Loucy (cell line): Measurements from ENCODE around the gene SEMA5B.

Source experiments
- H2AFZ ChIP-seq: fragments of 200-600 bp; sonication (generic); 2 replicates; pipeline ENCODE4 v1.6.0; 2016; ENCODE audit warnings: antibody characterized with exemption, mild to moderate bottlenecking, low read length, moderate library complexity
- H3F3A ChIP-seq: fragments of 200-600 bp; 2 replicates; pipeline ENCODE4 v1.6.0; 2016; ENCODE audit warnings: antibody characterized with exemption, low read depth, mild to moderate bottlenecking
- H3K27me3 ChIP-seq: fragments of 200-600 bp; sonication (generic); 2 replicates; pipeline ENCODE4 v1.6.1; 2014; ENCODE audit warnings: low read length, mild to moderate bottlenecking; ENCODE audit not compliant: insufficient read depth, poor library complexity, severe bottlenecking
- H3K36me3 ChIP-seq: fragments of 200-600 bp; sonication (generic); 2 replicates; pipeline ENCODE4 v1.6.1; 2016; ENCODE audit warnings: low read length; ENCODE audit not compliant: insufficient read depth
- H3K4me1 ChIP-seq: fragments of 200-600 bp; sonication (generic); 2 replicates; pipeline ENCODE4 v1.5.1; 2014; ENCODE audit warnings: low read length, mild to moderate bottlenecking; ENCODE audit not compliant: insufficient read depth, poor library complexity, severe bottlenecking
- H3K4me2 ChIP-seq: fragments of 200-600 bp; sonication (generic); 2 replicates; pipeline ENCODE4 v1.6.0; 2014; ENCODE audit warnings: antibody characterized with exemption, low read length, low read depth, mild to moderate bottlenecking; ENCODE audit not compliant: poor library complexity, severe bottlenecking
- H3K4me3 ChIP-seq: fragments of 200-600 bp; sonication (generic); 2 replicates; pipeline ENCODE4 v1.5.1; 2014; ENCODE audit warnings: low read length, mild to moderate bottlenecking, mixed read lengths; ENCODE audit not compliant: poor library complexity, severe bottlenecking
- H3K79me2 ChIP-seq: fragments of 200-600 bp; sonication (generic); 2 replicates; pipeline ENCODE4 v1.6.1; 2014; ENCODE audit warnings: low read length; ENCODE audit not compliant: insufficient read depth
- H3K9ac ChIP-seq: fragments of 200-600 bp; sonication (generic); 2 replicates; pipeline ENCODE4 v1.6.0; 2014; ENCODE audit warnings: mild to moderate bottlenecking, low read depth, low read length, moderate library complexity; ENCODE audit not compliant: poor library complexity, severe bottlenecking
- H3K9me2 ChIP-seq: fragments of 200-600 bp; sonication (generic); replicated peaks from 2 replicates; pipeline ENCODE4 v1.6.1; 2016; ENCODE audit warnings: low read depth, low read length, mixed read lengths
- H3K9me3 ChIP-seq: fragments of 200-600 bp; sonication (generic); 2 replicates; pipeline ENCODE4 v1.6.1; 2014; ENCODE audit warnings: mild to moderate bottlenecking, antibody characterized with exemption, low read length, low read depth; ENCODE audit not compliant: insufficient read depth
- H4K20me1 ChIP-seq: fragments of 200-600 bp; sonication (generic); 2 replicates; pipeline ENCODE4 v1.6.0; 2014; ENCODE audit warnings: antibody characterized with exemption, low read length, mild to moderate bottlenecking; ENCODE audit not compliant: insufficient read depth, poor library complexity, severe bottlenecking
- EZH2phosphoT487 ChIP-seq: fragments of 200-600 bp; IDR thresholded peaks from 2 replicates; pipeline ENCODE4 v1.6.1; 2018; ENCODE audit warnings: antibody characterized with exemption, mild to moderate bottlenecking, moderate library complexity, borderline replicate concordance
- TF ChIP-seq, protein P1 (sequence below): fragments of 200-600 bp; sonication (generic); conservative IDR thresholded peaks from 2 replicates; pipeline ENCODE4 v1.5.1; 2014; ENCODE audit warnings: mild to moderate bottlenecking, antibody characterized with exemption, low read length

The SEMA5B gene

DNA sequence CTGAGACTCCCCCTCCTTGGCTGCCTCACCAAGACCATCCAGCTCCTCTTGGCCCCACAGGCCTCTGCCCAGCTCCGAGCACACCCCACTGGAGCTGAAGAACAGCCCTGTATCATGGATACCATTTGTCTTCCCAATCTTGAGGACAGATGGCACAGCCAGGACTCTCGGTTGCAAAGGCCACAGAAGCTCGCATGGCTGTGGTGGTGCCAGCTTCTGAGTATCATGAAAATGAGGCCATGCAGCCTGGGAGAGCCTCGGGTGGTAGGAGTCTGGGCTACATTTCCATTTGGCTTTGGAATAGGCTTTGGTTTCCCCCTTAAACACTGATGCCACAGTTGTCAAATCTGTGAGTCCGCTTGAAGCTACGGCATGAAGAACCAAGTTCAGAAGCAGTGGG lies 106.6 kb downstream of the SEMA5B start:
- no peak overlapping the region for H3K4me2 ChIP-seq
- H3F3A ChIP-seq = no peaks in the 10 kb centered on the region
- no peaks in the 10 kb centered on the region for H3K79me2 ChIP-seq
- no peaks in the 10 kb centered on the region for H3K9me2 ChIP-seq
- no peaks in the 10 kb centered on the region for H3K9me3 ChIP-seq
- no peak overlapping the region for H2AFZ ChIP-seq
- H3K36me3 ChIP-seq = no peaks in the 10 kb centered on the region
- H4K20me1 ChIP-seq = no peaks in the 10 kb centered on the region
- H3K9ac ChIP-seq = no peak overlapping the region
- no peaks in the 10 kb centered on the region for H3K27me3 ChIP-seq
- peaks cover 7% of the 10 kb centered on the region for H3K4me1 ChIP-seq
- H3K4me3 ChIP-seq = no peak overlapping the region
- no peak for TF ChIP-seq EZH2phosphoT487
- TF ChIP-seq, protein P1, sequence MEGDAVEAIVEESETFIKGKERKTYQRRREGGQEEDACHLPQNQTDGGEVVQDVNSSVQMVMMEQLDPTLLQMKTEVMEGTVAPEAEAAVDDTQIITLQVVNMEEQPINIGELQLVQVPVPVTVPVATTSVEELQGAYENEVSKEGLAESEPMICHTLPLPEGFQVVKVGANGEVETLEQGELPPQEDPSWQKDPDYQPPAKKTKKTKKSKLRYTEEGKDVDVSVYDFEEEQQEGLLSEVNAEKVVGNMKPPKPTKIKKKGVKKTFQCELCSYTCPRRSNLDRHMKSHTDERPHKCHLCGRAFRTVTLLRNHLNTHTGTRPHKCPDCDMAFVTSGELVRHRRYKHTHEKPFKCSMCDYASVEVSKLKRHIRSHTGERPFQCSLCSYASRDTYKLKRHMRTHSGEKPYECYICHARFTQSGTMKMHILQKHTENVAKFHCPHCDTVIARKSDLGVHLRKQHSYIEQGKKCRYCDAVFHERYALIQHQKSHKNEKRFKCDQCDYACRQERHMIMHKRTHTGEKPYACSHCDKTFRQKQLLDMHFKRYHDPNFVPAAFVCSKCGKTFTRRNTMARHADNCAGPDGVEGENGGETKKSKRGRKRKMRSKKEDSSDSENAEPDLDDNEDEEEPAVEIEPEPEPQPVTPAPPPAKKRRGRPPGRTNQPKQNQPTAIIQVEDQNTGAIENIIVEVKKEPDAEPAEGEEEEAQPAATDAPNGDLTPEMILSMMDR = no peak

- no peaks in the 10 kb centered on the region for H3K9me2 ChIP-seq
- no peaks in the 10 kb centered on the region for H3K36me3 ChIP-seq
- no peaks in the 10 kb centered on the region for H3F3A ChIP-seq
- no peaks in the 10 kb centered on the region for H3K27me3 ChIP-seq
- H3K4me2 ChIP-seq = no peak overlapping the region
- H4K20me1 ChIP-seq = no peaks in the 10 kb centered on the region
- no peak overlapping the region for H2AFZ ChIP-seq
- no peak overlapping the region for H3K4me3 ChIP-seq
- H3K9ac ChIP-seq = no peak overlapping the region
- TF ChIP-seq, protein P1 = no peak
- no peak for TF ChIP-seq EZH2phosphoT487
- H3K4me1 ChIP-seq = peaks cover 17% of the 10 kb centered on the region
- no peaks in the 10 kb centered on the region for H3K79me2 ChIP-seq
- no peaks in the 10 kb centered on the region for H3K9me3 ChIP-seq
These were observed 108.3 kb downstream of the SEMA5B start for GRCh38 chr3:122919291-122919610.

DNA sequence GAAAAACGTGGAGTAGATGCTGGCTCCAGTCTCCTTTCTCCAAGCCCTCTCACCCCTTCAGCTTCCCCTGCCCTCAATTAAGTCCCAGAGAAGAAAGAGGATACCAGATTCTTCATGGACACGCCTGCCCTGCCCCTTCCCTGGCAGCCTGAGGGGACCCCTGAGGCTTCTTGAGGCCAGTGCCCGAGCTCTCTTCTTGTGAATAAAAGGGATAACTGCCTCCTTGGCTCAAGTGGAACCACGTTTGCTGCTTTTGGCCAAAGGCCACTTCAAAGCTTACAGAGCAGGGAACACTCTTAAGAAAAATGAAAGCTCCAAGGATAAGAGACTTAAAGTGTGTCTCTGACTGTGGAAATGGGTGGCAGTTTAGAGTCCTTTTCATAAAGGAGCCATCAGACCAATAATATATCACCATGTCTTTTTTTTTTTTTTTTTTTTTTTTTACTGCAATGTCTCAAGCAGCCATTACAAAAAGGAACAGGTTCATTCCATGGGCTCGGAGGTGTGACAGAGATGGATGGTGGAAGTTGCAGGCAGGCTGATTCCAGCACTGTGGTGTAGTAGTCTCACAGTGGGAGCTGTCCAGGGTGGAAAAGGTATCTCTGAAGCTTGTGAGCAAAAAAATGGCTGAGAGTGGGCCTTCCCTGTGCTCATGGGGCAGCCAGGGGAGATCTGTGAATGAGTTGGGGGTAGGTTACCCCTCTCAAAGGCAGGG lies 108.8 kb downstream of the SEMA5B start:
- Histone ChIP-seq H3K4me1 (peaks cover 17% of the 10 kb centered on the region), H2AFZ (no peak overlapping the region), H3K9me3 (no peaks in the 10 kb centered on the region), H3F3A (no peaks in the 10 kb centered on the region), H3K4me3 (no peak overlapping the region), H3K4me2 (no peak overlapping the region), H3K79me2 (no peaks in the 10 kb centered on the region), H3K27me3 (no peaks in the 10 kb centered on the region), H3K9me2 (no peaks in the 10 kb centered on the region), H3K9ac (no peak overlapping the region), H3K36me3 (no peaks in the 10 kb centered on the region), H4K20me1 (no peaks in the 10 kb centered on the region)
- TF ChIP-seq, protein P1 = no peak
- no peak for TF ChIP-seq EZH2phosphoT487
